ENCODE measurements around the gene CASZ1. TPM values are rescaled to one million over a fixed set of nuclear protein-coding genes. Genes with fewer than 3 reads are reported as not detected.

CASZ1 gene
- total RNA-seq, 4 donors from 2014 or later, result 5.2 to 38.5 (median 18.7) TPM

GRCh38 chr1:10617318-10617717 is 179.1 kb downstream of the CASZ1 start:
- H3K9me3 ChIP-seq, result no peaks in the 10 kb centered on the region
- TF ChIP-seq CTCF (IDR thresholded peaks at IDR 0.05) (no peak), POLR2A (IDR thresholded peaks at IDR 0.05) (no peak)
- H3K27ac ChIP-seq, result no peak overlapping the region
- no peaks in the 10 kb centered on the region for H3K36me3 ChIP-seq
- intact Hi-C loops (cut with DNase I), result no loop called here
- peaks cover 29 to 53% of the 10 kb centered on the region in 2 donors for H3K4me1 ChIP-seq
- 96 to 98% methylated on average over 5 of the region's 5 CpGs for WGBS, 2 donors
- no peak for DNase-seq
- H3K27me3 ChIP-seq, result no peaks in the 10 kb centered on the region
- H3K4me3 ChIP-seq (replicated peaks in 1 of 3), result no peak overlapping the region

- DNase-seq, result no peak
- Histone ChIP-seq H3K9me3 (no peaks in the 10 kb centered on the region), H3K4me1 (peaks cover 29 to 55% of the 10 kb centered on the region in 2 donors), H3K36me3 (no peaks in the 10 kb centered on the region), H3K27ac (peak overlapping the region; percentile 62 to 80 (median 77)), H3K4me3 (replicated peaks in 1 of 3) (no peak overlapping the region), H3K27me3 (no peaks in the 10 kb centered on the region)
- 92 to 95% methylated on average over 15 of the region's 15 CpGs for WGBS, 2 donors
- intact Hi-C loops (cut with DNase I), result no loop called here
- TF ChIP-seq POLR2A (IDR thresholded peaks at IDR 0.05) (no peak), CTCF (IDR thresholded peaks at IDR 0.05) (no peak)
Observed at GRCh38 chr1:10616696-10617095, 179.8 kb downstream of the CASZ1 start.

GRCh38 chr1:10615932-10616671 is 180.3 kb downstream of the CASZ1 start:
- intact Hi-C loops (cut with DNase I), result no loop called here
- DNase-seq, result peak; percentile 79 to 81
- Histone ChIP-seq H3K4me3 (replicated peaks in 1 of 3) (no peak overlapping the region), H3K27ac (peak overlapping the region; percentile 62 to 80 (median 77)), H3K27me3 (no peaks in the 10 kb centered on the region), H3K4me1 (peaks cover 24 to 50% of the 10 kb centered on the region in 2 donors), H3K9me3 (no peaks in the 10 kb centered on the region), H3K36me3 (no peaks in the 10 kb centered on the region)
- TF ChIP-seq POLR2A (IDR thresholded peaks at IDR 0.05), result peak in 1 of 2 donors; percentile 20
- TF ChIP-seq CTCF (IDR thresholded peaks at IDR 0.05), result peak in 4 of 6 experiments; percentile 33 to 65 (median 45)
- 55 to 59% methylated on average over 18 to 27 of the region's 27 CpGs for WGBS, 2 donors

- Histone ChIP-seq H3K27me3 (no peaks in the 10 kb centered on the region), H3K4me3 (replicated peaks in 1 of 3) (no peak overlapping the region), H3K27ac (peak overlapping the region in 1 of 3 donors; percentile 62), H3K9me3 (no peaks in the 10 kb centered on the region), H3K4me1 (peaks cover 20 to 45% of the 10 kb centered on the region in 2 donors), H3K36me3 (no peaks in the 10 kb centered on the region)
- intact Hi-C loops (cut with DNase I), result no loop called here
- WGBS, 2 donors, result 91 to 92% methylated on average over 13 of the region's 13 CpGs
- TF ChIP-seq POLR2A (IDR thresholded peaks at IDR 0.05) (no peak), CTCF (IDR thresholded peaks at IDR 0.05) (no peak)
- DNase-seq, result no peak
Observed at GRCh38 chr1:10615332-10615731, 181.1 kb downstream of the CASZ1 start.

Measured in thyroid gland (tissue), 4 donors.